HEK293 (cell line): ENCODE results near the gene ARHGEF2.

Experiments used
- GLIS2 ChIP-seq: fragments of 450-650 bp; formaldehyde crosslinking; IDR thresholded peaks from 2 replicates; pipeline ENCODE4 v1.5.1; 2016; ENCODE audit warnings: missing biosample characterization, missing genetic modification characterization
- KLF9 ChIP-seq: fragments of 450-650 bp; formaldehyde crosslinking; IDR thresholded peaks from 2 replicates; pipeline ENCODE4 v1.5.1; 2016; ENCODE audit warnings: missing biosample characterization, missing genetic modification characterization, low read depth
- MYNN ChIP-seq: fragments of 450-650 bp; formaldehyde crosslinking; IDR thresholded peaks from 2 replicates; pipeline ENCODE4 v1.5.1; 2016; ENCODE audit warnings: missing biosample characterization, missing genetic modification characterization, borderline replicate concordance
- OSR2 ChIP-seq: fragments of 450-650 bp; formaldehyde crosslinking; IDR thresholded peaks from 2 replicates; pipeline ENCODE4 v1.5.1; 2016; ENCODE audit warnings: missing biosample characterization, missing genetic modification characterization
- PRDM10 ChIP-seq: fragments of 450-650 bp; formaldehyde crosslinking; IDR thresholded peaks from 2 replicates; pipeline ENCODE4 v1.5.1; 2016; ENCODE audit warnings: missing biosample characterization, missing genetic modification characterization
- WT1 ChIP-seq: fragments of 450-650 bp; formaldehyde crosslinking; IDR thresholded peaks from 2 replicates; pipeline ENCODE4 v1.5.1; 2016; ENCODE audit warnings: missing biosample characterization, missing genetic modification characterization
- ZBTB17 ChIP-seq: fragments of 450-650 bp; formaldehyde crosslinking; IDR thresholded peaks from 2 replicates; pipeline ENCODE4 v1.5.1; 2016; ENCODE audit warnings: missing biosample characterization, missing genetic modification characterization
- ZBTB44 ChIP-seq: fragments of 450-650 bp; IDR thresholded peaks from 2 replicates; pipeline ENCODE4 v1.5.1; 2018; ENCODE audit warnings: missing biosample characterization, mild to moderate bottlenecking, missing genetic modification characterization
- ZBTB49 ChIP-seq: fragments of 450-650 bp; formaldehyde crosslinking; IDR thresholded peaks from 2 replicates; pipeline ENCODE4 v1.5.1; 2016; ENCODE audit warnings: missing biosample characterization, missing genetic modification characterization, low read depth
- ZBTB8A ChIP-seq: fragments of 450-650 bp; formaldehyde crosslinking; IDR thresholded peaks from 2 replicates; pipeline ENCODE4 v1.5.1; 2016; ENCODE audit warnings: missing biosample characterization, missing genetic modification characterization
- ZNF146 ChIP-seq: fragments of 450-650 bp; formaldehyde crosslinking; IDR thresholded peaks from 2 replicates; pipeline ENCODE4 v1.5.1; 2016; ENCODE audit warnings: missing biosample characterization, missing genetic modification characterization
- ZNF16 ChIP-seq: fragments of 450-650 bp; formaldehyde crosslinking; IDR thresholded peaks from 2 replicates; pipeline ENCODE4 v1.5.1; 2016; ENCODE audit warnings: low read depth, missing biosample characterization, missing genetic modification characterization
- ZNF184 ChIP-seq: fragments of 450-650 bp; IDR thresholded peaks from 2 replicates; pipeline ENCODE4 v1.5.1; 2018; ENCODE audit warnings: missing biosample characterization, mild to moderate bottlenecking, missing genetic modification characterization
- ZNF19 ChIP-seq: fragments of 450-650 bp; formaldehyde crosslinking; IDR thresholded peaks from 2 replicates; pipeline ENCODE4; 2016; ENCODE audit warnings: missing biosample characterization, missing genetic modification characterization, low read depth
- ZNF2 ChIP-seq: fragments of 450-650 bp; formaldehyde crosslinking; IDR thresholded peaks from 2 replicates; pipeline ENCODE4 v1.5.1; 2016; ENCODE audit warnings: missing biosample characterization, missing genetic modification characterization
- ZNF341 ChIP-seq: fragments of 450-650 bp; formaldehyde crosslinking; IDR thresholded peaks from 2 replicates; pipeline ENCODE4; 2016; ENCODE audit warnings: low read depth, missing biosample characterization, missing genetic modification characterization
- ZNF501 ChIP-seq: fragments of 450-650 bp; formaldehyde crosslinking; IDR thresholded peaks from 2 replicates; pipeline ENCODE4 v1.5.1; 2016; ENCODE audit warnings: missing biosample characterization, missing genetic modification characterization
- ZNF514 ChIP-seq: fragments of 450-650 bp; formaldehyde crosslinking; IDR thresholded peaks from 2 replicates; pipeline ENCODE4 v1.5.1; 2016; ENCODE audit warnings: missing biosample characterization, missing genetic modification characterization
- ZNF529 ChIP-seq: fragments of 450-650 bp; formaldehyde crosslinking; IDR thresholded peaks from 2 replicates; pipeline ENCODE4 v1.5.1; 2017; ENCODE audit warnings: missing genetic modification characterization, missing biosample characterization; ENCODE audit not compliant: insufficient replicate concordance
- ZNF600 ChIP-seq: fragments of 450-650 bp; formaldehyde crosslinking; IDR thresholded peaks from 2 replicates; pipeline ENCODE4 v1.5.1; 2016; ENCODE audit warnings: missing biosample characterization, missing genetic modification characterization
- ZNF610 ChIP-seq: fragments of 450-650 bp; formaldehyde crosslinking; IDR thresholded peaks from 2 replicates; pipeline ENCODE4 v1.5.1; 2016; ENCODE audit warnings: missing biosample characterization, missing genetic modification characterization, borderline replicate concordance
- ZNF639 ChIP-seq: fragments of 450-650 bp; formaldehyde crosslinking; IDR thresholded peaks from 2 replicates; pipeline ENCODE4 v1.5.1; 2016; ENCODE audit warnings: missing biosample characterization, missing genetic modification characterization
- ZNF768 ChIP-seq: fragments of 450-650 bp; formaldehyde crosslinking; IDR thresholded peaks from 2 replicates; pipeline ENCODE4 v1.5.1; 2018; ENCODE audit warnings: missing biosample characterization, mild to moderate bottlenecking, missing genetic modification characterization
- ZNF843 ChIP-seq: fragments of 450-650 bp; formaldehyde crosslinking; IDR thresholded peaks from 2 replicates; pipeline ENCODE4 v1.5.1; 2016; ENCODE audit warnings: missing biosample characterization, missing genetic modification characterization
- ZSCAN4 ChIP-seq: fragments of 450-650 bp; formaldehyde crosslinking; IDR thresholded peaks from 2 replicates; pipeline ENCODE4 v1.5.1; 2017; ENCODE audit warnings: missing biosample characterization, missing genetic modification characterization
- TF ChIP-seq, protein P1 (sequence below): fragments of 450-650 bp; formaldehyde crosslinking; IDR thresholded peaks from 2 replicates; pipeline ENCODE4 v1.5.1; 2016; ENCODE audit warnings: missing biosample characterization, missing genetic modification characterization

The ARHGEF2 gene

DNA sequence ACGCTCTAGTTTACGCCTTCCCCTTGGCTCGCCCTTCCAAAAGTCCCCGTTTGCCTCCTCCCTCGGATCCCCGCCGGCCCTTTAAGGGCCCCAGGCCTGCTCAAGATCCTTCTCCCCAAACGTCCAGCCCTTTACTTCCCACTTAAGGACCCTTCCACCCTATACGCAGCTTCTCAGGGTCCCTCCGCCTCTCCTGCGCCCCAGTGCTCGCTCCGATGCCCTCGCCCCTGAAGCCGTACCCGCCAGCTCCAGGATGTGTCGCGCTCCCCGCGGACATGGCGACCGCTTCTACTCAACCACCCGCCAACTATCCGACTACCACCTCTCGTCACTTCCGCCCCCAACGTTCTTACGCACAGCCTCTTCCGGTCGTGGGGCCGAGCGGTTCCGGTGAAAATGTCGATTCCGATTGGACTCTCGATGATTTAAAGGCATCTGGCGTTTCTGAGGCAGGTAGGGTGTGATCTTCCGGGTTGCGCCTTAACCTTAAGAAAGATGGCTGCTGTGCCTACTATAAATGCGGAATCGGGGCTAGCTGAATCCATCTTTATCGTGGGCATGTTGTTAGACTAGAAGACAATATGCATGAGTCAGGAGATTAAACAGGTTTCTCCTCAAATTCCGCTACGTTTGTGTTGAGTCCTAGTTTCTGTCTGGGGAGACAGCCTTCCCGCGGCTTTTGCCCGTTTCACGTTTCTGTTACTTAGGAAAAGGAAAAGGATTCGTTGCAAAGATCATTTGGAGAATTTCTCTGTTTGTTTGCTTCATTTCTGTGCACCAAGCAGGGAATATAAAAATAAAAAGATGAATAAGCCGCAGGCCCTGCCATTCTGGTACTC lies 44.0 kb downstream of the ARHGEF2 start, which contains the start of gene KHDC4 (continued):
- TF ChIP-seq ZNF529 (tag by site-specific recombination) (no peak), ZNF514 (no peak), ZSCAN4 (tag by site-specific recombination) (peak; percentile 58; the same call in 1 of the 2 replicates), ZBTB44 (tag by site-specific recombination) (peak; percentile 38; the same call in 1 of the 2 replicates), ZBTB49 (tag by site-specific recombination) (no peak), PRDM10 (0 out of 2 replicates have a peak, but pooled peaks have one; percentile 17), OSR2 (peak; percentile 19; the same call in 1 of the 2 replicates), ZNF2 (tag by site-specific recombination) (peak; percentile 90), ZNF146 (tag by site-specific recombination) (peak; percentile 15; the same call in 1 of the 2 replicates), ZNF843 (peak; percentile 67; the same call in 1 of the 2 replicates), ZNF19 (tag by site-specific recombination) (no peak), ZNF610 (tag by site-specific recombination) (peak; percentile 33; the same call in 1 of the 2 replicates), ZNF16 (tag by site-specific recombination) (no peak), KLF9 (tag by site-specific recombination) (peak; percentile 49; the same call in 1 of the 2 replicates), ZNF600 (tag by site-specific recombination) (peak; percentile 38), MYNN (tag by site-specific recombination) (no peak), ZNF639 (tag by site-specific recombination) (peak; percentile 59), ZBTB8A (peak; percentile 50; the same call in 1 of the 2 replicates), ZBTB17 (tag by site-specific recombination) (peak; percentile 98), GLIS2 (peak; percentile 95), WT1 (tag by site-specific recombination) (peak; percentile 35), ZNF501 (tag by site-specific recombination) (peak; percentile 92; the same call in 1 of the 2 replicates), ZNF184 (tag by site-specific recombination) (peak; percentile 73; the same call in 1 of the 2 replicates), ZNF341 (tag by site-specific recombination) (peak; percentile 72), ZNF768 (no peak)
- TF ChIP-seq, protein P1, sequence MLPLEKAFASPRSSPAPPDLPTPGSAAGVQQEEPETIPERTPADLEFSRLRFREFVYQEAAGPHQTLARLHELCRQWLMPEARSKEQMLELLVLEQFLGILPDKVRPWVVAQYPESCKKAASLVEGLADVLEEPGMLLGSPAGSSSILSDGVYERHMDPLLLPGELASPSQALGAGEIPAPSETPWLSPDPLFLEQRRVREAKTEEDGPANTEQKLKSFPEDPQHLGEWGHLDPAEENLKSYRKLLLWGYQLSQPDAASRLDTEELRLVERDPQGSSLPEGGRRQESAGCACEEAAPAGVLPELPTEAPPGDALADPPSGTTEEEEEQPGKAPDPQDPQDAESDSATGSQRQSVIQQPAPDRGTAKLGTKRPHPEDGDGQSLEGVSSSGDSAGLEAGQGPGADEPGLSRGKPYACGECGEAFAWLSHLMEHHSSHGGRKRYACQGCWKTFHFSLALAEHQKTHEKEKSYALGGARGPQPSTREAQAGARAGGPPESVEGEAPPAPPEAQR (tag by site-specific recombination): peak; percentile 34; the same call in 1 of the 2 replicates
